Right renal pelvis (tissue), 4 donors: ENCODE measurements around the gene HOXB1. TPM values are rescaled to one million over a fixed set of nuclear protein-coding genes. Genes with fewer than 3 reads are reported as not detected.

ENCODE experiments used
- polyA plus RNA-seq, 4 donors: library from polyadenylated mRNA; unstranded; fragments of 120-200 nt; gene quantifications; one replicate each; pipeline ENCODE4 v1.2.1, GENCODE V29; 2013; ENCODE audit not compliant: insufficient read length in 4 of 4

HOXB1 gene
- polyA plus RNA-seq, 4 donors = 0.27 to 0.34 (median 0.29) TPM

Other genes starting within 250 kb of the HOXB1 start
- gene SKAP1, start 100.8 kb downstream of the HOXB1 start, polyA plus RNA-seq = 10 to 100 TPM; 10.5 to 12.8 (median 12.2) TPM
- gene HOXB2, start 14.1 kb upstream of the HOXB1 start, polyA plus RNA-seq = 10 to 100 TPM; 43.5 to 61.1 (median 56.7) TPM
- 10 to 100 TPM in 3 of 4 donors, 1 to 10 TPM in 1; 9.3 to 12.7 (median 10.8) TPM for gene HOXB4, start 47.3 kb upstream of the HOXB1 start, polyA plus RNA-seq
- gene HOXB3, start 59.2 kb upstream of the HOXB1 start, polyA plus RNA-seq = 100 to 1,000 TPM; 145 to 170 (median 155) TPM
- 10 to 100 TPM; 28.8 to 38.4 (median 33.5) TPM for gene HOXB5, start 62.8 kb upstream of the HOXB1 start, polyA plus RNA-seq
- gene HOXB6, start 74.0 kb upstream of the HOXB1 start, polyA plus RNA-seq = 100 to 1,000 TPM in 1 of 4 donors, 10 to 100 TPM in 3; 81.5 to 108 (median 90.6) TPM
- 10 to 100 TPM; 37.4 to 44.0 (median 40.5) TPM for gene HOXB7, start 80.0 kb upstream of the HOXB1 start, polyA plus RNA-seq
- gene HOXB8, start 84.3 kb upstream of the HOXB1 start, polyA plus RNA-seq = 10 to 100 TPM; 47.3 to 55.5 (median 48.6) TPM
- 10 to 100 TPM; 51.6 to 75.3 (median 66.7) TPM for gene HOXB9, start 95.3 kb upstream of the HOXB1 start, polyA plus RNA-seq
- not detected for gene PRAC1, start 191.5 kb upstream of the HOXB1 start, polyA plus RNA-seq
- gene PRAC2, start 192.2 kb upstream of the HOXB1 start, polyA plus RNA-seq = not detected
- gene HOXB13, start 197.7 kb upstream of the HOXB1 start, polyA plus RNA-seq = not detected